Left renal pelvis (tissue), 4 donors: ENCODE data around the gene SOCS1. TPM values are rescaled to one million over a fixed set of nuclear protein-coding genes. Genes with fewer than 3 reads are reported as not detected.
"Not testable (repeated sequence)": the region's sequence is repeated elsewhere in the genome, so short reads cannot be mapped to it uniquely, and the experiment has no call there.

ENCODE experiments used
- DNase-seq, 4 donors: peaks; one replicate each; pipeline ENCODE4 v3.0.0-alpha.2; 2013; ENCODE audit warnings: low read depth in 4 of 4, low spot score in 3 of 4
- polyA plus RNA-seq, 4 donors: library from polyadenylated mRNA; unstranded; fragments of 120-200 nt; gene quantifications; one replicate each; pipeline ENCODE4 v1.2.1, GENCODE V29; 2013; ENCODE audit not compliant: insufficient read length in 4 of 4

SOCS1 gene, protein sequence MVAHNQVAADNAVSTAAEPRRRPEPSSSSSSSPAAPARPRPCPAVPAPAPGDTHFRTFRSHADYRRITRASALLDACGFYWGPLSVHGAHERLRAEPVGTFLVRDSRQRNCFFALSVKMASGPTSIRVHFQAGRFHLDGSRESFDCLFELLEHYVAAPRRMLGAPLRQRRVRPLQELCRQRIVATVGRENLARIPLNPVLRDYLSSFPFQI
- 1 to 10 TPM; 4.1 to 8.0 (median 6.3) TPM for polyA plus RNA-seq

DNA sequence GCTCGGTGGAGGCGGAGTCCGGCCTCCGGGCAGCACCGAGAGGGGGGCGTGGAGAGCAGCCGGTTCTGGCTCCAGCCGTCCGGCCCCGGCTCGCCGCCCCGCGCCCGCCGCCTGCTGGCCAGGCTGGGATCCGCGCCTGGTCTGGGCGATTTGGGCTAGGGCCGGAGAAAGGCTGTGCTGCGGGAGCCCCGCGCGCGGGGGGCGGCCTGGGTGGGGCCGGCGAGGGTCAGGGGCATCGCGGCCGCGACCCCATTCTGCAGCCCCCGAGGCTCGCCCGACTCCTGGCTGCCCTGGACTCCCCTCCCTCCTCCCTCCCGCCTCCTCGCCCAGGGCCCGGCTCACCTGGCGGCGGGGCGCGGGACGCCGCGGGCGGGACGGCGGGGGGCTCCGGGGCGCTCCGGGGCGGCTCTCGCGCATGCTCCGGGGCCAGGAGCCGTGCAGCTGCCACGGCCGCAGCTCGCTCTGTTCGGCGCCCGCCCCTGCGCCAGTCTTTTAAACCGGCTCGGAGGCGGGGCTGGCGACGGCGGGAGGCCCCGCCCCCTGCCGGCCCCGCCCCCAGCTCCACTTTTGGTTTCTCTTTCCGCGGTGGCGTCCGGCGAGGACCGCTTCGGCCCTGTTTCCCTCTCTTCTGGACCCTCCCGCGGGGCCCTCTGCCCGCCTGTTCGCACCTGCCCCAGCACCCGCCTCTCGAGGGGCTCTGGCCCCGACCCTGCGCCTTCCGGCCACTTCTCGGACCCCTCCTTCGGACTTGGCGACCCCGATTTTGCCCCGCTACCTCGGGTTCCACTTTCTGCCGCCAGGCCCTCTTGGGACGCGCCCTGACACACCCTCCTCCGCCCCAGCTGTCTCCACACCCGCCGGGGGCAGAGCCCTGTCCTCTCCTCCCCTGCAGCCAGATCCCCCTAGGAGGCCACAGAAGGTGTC, at the start of gene SOCS1:
SOCS1 (minus strand) TSS at position 468 of the 924 bp plus-strand sequence. CDS start 726 bp downstream, outside the sequence.
- peak in 2 of 4 donors; percentile 70 to 85 for DNase-seq

DNA sequence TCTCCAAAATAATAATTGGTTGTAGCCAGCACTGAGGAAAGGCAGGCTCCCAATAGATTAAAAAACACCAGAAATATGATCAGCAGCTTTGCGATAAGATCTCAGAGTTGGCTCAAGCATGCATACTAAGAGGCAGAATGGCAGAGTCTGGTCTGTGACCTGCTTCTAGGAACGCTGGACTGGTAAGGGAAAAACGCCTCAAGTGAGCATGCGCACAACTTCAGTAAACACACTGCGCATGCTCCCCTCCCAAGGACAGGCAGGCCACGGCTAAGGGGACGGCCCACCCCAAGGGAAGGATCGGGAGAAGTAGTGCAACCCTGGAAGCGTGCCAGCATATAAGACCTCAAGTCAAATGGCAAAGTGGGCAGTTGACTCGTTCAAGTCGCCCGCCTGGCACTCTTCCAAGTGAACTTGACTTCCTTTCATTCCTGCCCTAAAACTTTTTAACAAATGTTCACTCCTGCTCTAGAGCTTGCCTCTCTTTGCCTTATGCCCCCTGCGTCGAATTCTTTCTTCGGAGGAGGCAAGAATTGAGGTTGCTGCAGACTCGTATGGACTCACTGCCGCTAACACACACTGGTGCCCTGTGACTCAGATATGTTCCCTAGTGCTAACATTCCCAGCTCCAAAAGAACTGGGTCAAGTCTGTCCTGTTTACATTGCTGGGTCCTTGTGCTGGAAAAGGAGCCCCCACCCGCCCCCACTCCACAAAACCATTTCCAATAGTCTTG, 47.6 kb upstream of the SOCS1 start:
- DNase-seq: peak in 1 of 4 donors; percentile 37

DNA sequence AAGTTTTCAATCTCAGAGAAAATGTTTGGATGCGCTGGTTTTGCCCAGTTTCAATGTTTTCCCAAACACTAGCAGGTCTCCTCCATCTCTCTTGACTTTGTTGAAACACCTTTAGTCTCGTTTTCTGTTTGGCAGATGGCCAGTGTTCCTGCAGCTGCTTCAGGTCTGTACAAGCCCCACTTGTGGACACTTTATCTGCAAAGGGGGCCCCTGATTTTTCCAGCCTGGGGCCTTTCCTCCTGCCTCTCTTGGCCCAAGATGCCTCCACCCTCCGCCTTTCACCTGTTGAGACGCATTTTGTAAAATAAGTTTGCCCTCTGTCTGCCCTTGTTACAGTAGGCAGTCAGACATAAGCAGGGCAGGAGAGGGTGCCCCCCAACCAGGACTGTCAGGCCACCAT, 47.0 kb upstream of the SOCS1 start:
- no peak for DNase-seq

DNA sequence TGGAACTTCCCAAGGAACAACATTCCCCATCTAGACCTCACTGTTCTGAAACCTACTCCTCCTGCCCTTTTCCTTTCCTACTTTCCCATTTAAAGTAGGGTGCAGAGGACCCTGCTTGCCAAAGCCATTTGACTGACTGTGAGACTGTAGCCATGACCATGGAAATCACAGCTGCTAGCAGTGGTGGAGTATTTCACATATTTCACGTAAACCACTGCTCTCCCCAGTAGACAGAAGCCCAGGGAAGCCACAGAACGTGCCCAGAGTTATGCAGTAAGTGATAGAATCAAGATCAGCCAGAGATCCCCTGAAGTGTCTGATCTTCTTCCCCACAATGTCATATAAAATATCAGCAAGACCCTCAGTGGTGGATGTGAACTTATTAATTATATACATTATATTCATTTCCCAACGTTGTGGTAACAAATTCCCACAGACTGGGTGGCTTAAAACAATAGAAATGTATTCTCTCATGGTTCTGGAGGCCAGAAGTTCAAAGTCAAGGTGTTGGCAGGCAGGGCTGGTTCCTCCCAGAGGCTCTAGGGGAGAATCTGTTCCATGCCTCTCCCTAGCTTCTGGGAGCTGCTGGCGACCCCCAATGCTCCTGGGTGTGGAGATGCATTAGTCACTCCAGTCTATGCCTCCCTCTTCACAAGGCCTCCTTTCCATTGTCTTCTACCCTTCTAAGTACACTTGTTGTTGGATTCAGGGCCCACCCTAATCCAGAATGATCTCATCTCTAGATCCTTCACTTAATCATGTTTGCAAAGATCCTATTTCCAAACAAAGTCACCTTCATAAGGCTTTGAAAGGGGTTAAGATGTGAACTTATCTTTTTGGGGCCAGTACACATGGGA, 45.9 kb upstream of the SOCS1 start:
- DNase-seq: no peak

DNA sequence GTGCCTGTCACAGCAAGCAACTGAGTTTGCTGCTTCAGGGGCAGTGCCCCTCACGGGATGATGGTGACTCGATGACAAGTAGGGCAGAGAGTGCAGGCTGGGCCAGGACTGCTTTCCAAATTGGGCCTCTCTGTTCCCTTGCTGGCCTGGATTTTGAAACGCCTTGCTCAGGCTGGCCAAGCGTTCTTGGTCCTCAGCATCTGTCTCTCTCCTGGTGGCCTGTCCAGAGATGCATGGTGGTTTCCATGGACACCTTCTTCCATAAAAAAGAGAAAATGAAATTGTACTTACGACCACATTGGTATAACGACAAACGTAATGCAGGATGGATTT, 44.5 kb upstream of the SOCS1 start:
- DNase-seq: no peak

DNA sequence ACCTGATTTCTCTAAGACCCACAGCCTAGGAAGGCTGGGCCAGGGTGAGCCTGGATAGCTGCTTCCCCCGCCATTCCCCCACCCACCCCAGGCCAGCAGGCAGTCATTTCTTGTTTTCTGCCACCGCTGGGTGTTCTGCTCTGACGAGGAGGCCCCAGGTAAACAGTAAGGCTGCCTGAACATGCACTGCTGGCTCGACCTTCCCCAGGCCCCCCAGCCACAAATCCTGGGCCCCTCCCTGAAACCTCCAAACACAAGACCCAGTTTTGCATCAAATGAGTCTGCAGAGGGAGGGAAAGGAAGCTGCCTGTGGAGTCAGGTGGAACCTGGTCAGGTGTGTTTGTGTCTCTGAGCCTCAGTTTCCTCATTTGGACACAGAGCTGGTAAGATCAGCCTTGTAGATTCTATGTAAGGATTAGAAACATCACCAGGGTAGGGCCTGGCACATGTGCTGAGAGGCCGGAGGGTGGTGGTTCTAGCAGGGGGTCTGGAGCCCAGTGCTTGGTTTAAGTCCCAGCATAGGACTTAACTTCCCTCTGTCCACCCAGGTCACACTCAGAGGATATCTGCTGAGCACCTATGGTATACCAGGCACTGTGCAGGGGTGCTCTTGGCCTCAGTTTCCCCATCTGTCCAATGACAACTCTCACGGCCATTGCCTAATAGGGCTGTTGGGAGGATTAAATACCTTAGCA, 44.0 kb upstream of the SOCS1 start:
- no peak for DNase-seq

DNA sequence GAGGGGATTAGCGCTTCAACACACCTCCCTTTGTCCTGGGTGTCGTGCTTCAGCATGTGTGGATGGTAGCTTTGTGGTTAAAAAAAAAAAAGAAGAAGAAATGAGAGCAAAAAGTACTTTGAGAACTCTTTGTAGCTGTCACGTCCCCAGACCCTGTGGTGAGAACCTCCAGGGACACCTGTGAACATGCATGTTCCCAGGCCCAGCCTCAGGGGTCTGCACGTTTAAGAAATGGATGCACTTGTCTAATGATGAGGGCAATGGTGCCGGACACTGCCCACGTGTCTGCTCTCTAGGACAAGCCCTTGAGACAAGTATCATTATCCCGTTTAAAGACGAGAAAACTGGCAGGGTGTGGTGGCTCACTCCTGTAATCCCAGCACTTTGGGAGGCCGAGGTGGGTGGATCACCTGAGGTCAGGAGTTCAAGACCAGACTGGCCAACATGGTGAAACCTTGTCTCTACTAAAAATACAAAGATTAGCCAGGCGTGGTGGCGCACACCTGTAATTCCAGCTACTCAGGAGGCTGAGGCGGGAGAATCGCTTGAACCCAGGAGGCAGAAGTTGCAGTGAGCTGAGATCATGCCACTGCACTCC, 43.0 kb upstream of the SOCS1 start:
- not testable (repeated sequence) for DNase-seq

DNA sequence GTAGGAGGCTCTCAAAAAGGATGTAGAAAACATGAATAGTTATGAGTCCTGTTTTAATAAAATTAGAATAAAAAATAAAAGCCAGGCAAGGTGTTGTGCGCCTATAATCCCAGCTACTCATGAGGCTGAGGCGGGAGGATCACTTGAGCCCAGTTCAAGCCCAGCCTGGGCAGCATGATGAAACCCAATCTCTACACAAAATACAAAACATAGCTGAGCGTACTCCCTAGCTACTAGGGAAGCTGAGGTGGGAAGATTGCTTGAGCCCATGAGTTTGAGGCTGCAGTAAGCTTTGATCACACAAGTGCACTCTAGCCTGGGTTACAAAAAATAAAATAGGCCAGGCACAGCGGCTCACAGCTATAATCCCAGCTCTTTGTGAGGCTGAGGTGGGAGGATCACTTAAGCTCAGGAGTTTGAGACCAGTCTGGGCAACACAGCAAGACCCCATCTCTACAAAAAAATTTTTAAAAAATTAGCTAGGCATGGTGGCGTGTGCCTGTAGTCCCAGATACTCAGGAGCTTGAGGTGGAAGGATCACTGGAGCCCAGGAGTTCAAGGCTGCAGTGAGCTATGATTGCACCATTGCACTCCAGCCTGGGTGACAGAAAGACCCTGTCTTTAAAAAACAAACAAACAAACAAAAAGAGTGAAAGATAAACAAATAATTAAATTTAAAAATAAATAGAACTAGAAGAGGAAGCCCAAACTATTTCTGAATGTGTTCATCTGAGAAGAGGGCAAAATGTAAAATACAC, 42.3 kb upstream of the SOCS1 start:
- no peak for DNase-seq

DNA sequence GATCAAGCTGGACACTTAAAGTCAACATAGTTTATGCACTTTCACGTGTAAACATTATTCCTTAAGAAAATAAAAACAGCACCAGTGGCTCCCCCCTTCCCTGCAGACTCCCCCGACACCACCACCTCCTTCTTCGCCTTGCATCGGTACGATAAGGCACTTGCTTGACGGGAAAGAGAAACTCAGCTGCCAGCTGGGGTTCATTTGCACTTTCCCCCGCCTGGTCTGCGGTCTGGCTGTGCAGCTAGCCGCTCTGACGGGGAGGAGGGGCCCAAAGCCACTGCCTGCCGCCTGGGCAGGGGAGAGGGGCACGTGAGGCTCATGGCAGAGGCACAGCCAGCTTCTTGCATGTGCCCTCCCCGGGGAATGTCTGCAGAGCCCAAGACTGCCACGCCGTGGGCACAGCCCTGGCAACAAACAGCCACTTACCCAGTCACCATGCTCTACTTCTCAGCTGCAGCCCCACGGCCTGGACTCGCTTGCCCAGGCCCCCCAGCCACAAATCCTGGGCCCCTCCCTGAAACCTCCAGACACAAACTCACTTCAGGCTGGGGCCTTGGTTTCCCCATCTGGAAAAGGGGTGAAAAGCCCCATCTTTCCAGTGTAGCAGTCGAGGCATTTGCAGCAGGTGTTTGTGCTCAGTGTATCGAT, 41.6 kb upstream of the SOCS1 start:
- peak in 1 of 4 donors; percentile 62 for DNase-seq

DNA sequence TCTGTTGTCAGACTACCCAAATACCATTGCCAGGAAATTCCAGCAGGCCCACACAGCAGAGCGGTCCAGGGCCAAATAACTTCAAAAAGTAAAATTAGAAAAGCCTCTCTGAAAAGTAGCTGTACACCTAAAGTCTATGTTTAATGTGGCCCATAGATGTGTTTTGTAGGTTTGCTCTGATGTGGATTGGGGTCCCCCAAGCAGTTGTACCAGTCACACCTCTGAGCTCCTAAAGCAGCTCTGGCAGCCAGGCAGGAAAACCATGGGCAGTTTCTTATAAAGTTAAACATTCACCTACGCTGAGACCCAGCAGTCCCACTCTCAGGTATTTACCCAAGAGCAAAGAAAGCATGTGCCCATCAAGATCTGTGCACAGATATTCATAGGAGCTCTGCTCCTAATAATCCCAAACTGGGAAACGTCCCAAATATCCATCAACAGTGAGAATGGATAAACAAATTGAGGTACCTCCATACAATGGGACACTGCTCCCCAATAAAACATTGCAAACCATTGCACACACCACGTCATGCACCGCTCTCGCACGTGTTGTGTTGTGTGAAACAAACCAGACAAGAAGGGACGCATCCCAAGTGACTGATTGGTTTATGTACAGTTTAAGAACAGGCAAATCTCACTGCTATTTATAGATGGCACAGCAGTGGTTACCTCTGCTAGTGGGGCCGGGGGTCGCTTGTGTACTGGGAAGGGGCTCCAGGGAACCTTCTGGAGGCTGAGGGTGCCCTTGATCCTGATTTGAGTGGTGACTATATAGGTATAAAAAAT, 40.9 kb upstream of the SOCS1 start:
- DNase-seq: no peak

DNA sequence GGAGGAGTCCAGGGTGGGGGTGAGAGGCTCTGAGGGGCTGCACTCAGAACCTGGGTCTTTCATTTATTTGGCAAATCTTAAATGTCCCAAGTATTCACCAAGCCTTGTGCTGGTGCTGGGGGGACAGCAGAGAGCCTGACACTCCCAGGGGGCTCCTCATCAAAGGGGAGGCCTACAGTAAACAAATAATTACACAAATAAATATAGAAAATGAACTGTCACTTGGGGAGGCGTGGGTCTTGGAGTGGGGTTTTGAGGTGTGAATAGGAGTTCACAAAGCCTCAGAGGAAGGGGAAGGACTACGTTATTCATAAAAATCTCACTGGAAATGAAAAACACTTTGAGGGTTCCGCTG, 40.3 kb upstream of the SOCS1 start:
- no peak for DNase-seq

DNA sequence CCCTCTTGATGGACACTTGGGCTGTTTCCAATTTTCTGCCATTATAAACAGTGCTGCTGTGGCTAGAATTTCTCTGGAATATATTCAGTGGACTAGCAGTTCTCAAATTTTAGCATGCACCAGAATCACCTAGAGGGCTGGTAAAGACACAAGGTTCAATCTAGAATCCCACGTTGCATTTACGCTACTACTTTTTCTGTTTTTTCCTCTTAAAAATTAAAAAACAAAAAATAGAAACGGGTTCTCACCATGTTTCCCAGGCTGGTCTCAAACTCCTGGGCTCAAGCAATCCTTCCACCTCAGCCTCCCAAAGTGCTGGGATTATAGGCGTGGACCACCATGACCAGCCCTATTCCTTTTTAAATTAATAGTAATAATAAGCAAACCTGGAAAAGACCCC, 39.7 kb upstream of the SOCS1 start:
- no peak for DNase-seq

DNA sequence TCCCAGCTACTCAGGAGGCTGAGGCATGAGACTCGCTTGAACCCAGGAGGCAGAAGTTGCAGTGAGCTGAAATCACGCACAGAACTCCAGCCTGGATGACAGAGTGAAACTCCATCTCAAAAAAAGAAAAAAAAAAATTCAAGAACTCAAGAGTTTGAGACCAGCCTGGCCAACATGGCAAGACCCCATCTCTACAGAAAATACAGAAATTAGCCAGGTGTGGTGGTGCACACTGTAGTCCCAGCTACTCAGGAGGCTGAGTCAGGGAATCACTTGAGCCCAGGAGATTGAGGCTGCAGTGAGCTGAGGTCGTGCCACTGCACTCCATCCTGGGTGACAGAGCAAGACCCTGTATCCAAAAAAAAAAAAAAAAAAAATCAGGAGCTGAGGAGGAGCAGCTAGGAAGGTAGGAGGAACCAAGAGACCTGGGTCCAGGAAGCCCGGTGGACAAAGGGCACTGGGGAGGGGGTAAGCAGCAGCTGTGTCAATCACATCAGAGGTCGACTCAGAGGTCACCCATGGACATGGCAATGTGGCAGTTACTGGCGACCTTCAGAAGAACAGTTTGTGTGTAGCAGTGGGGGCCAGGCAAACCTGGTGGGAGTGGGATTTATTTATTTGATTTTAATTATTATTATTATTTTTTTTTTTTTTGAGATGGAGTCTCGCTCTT, 36.2 kb upstream of the SOCS1 start:
- DNase-seq: no peak

DNA sequence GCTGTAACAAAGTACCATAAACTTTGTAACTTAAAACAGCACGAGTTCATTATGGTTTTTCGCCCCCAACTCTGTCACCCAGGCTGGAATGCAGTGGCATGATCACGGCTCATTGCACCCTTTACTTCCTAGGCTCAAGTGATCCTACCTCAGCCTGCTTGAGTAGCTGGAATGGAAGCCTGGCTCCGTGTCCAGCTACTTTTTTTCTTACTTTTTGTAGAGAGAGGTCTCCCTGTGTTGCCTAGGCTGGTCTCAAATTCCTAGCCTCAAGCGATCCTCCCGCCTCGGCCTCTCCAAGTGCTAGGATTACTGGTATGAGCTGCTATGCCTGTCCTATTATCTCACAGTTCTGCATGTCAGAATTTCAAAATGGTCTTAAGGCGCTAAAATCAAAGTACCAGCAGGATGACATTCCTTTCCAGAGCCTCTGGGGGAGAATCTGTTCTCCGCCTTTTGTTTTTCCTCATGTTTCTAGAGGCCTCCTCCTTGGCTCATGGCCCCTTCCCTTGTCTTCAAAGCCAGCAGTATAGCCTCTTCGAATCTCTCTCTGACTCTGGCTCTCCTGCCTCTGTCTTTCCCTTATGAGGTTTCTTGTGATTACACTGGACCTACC, 35.2 kb upstream of the SOCS1 start:
- DNase-seq: no peak

DNA sequence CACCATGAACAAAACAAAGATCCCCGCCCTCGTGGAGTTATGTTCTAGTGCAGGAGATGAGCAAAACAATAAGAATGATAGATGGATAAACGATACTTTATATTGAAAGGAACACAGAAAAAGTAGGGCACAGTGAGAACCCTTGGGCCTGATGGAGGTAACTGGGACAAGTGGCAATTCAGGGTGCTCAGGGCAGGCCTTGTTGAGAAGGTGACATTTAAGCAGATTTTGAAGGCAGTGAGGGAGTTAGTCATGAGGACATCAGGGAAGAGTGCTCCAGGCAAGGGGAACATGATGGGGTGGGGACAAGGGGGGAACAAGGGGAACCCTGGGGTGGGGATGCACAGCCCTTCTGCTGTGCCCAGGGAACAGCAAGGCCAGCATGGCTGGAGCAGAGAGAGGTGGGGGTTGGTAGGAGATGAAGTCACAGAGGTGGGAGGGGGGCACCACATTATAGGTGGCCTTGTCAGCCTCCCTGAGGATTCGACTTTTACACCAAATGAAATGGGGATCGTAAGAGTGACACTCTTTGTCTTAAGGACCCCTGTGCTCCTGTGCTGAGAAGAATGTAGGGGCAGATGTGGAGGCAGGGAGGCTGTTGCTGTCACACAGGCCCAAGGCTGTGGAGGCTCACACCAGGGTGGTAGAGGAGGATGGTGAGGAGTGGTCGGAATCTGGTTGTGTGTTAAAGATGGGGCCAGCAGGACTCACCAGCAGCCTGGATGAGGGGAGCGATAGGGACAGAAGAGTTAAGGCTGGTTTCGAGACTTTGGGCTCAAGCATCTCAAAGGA, 34.3 kb upstream of the SOCS1 start:
- no peak for DNase-seq

DNA sequence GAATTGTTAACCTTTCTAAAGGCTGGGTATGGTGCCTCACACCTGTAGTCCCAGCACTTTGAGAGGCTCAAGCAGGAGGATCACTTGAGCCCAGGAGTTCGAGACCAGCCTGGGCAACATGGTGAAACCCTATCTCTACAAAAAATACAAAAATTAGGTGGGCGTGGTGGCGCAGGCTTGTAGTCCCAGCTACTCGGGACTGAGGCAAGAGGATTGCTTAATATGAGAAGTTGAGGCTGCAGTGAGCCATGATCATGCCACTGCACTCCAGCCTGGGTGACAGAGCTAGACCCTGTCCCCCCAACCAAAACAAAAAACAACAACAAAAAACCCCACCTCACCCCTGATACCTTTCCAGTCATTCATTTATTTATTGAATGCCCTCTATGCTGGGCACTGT, 33.7 kb upstream of the SOCS1 start:
- DNase-seq: not testable (repeated sequence)
